MM.1S (cell line): ENCODE measurements around the gene KCNJ11.

Experiments used
- DNase-seq: peaks from one replicate; pipeline ENCODE4 v3.0.0-alpha.2; 2015
- H2AFZ ChIP-seq: fragments of 300-600 bp; sonication (generic); 2 replicates; pipeline ENCODE4 v1.6.0; 2016; ENCODE audit warnings: antibody characterized with exemption, low read length
- H3F3A ChIP-seq: fragments of 300-600 bp; sonication (generic); 2 replicates; pipeline ENCODE4 v1.6.1; 2016; ENCODE audit warnings: mild to moderate bottlenecking, antibody characterized with exemption, low read length, moderate library complexity, mixed read lengths; ENCODE audit not compliant: insufficient read depth
- H3K27ac ChIP-seq: fragments of 300-600 bp; sonication (generic); 2 replicates; pipeline ENCODE4 v1.5.1; 2016; ENCODE audit warnings: mild to moderate bottlenecking, low read length
- H3K27me3 ChIP-seq: fragments of 300-600 bp; sonication (generic); replicated peaks from 2 replicates; pipeline ENCODE4 v1.6.0; 2016; ENCODE audit warnings: low read length; ENCODE audit not compliant: insufficient read depth
- H3K36me3 ChIP-seq: fragments of 300-600 bp; sonication (generic); replicated peaks from 2 replicates; pipeline ENCODE4 v1.6.1; 2016; ENCODE audit warnings: mild to moderate bottlenecking, low read length, mixed read lengths; ENCODE audit not compliant: insufficient read depth
- H3K4me1 ChIP-seq: fragments of 300-600 bp; sonication (generic); 2 replicates; pipeline ENCODE4 v1.6.1; 2016; ENCODE audit warnings: low read length, mixed read lengths
- H3K4me2 ChIP-seq: fragments of 300-600 bp; sonication (generic); 2 replicates; pipeline ENCODE4 v1.6.0; 2016; ENCODE audit warnings: low read depth, low read length
- H3K4me3 ChIP-seq: fragments of 300-600 bp; sonication (generic); 2 replicates; pipeline ENCODE4 v1.5.1; 2016; ENCODE audit warnings: low read length, mixed read lengths
- H3K79me2 ChIP-seq: fragments of 300-600 bp; sonication (generic); 2 replicates; pipeline ENCODE4 v1.6.1; 2016; ENCODE audit warnings: mixed run types, low read length, mixed read lengths
- H3K9ac ChIP-seq: fragments of 300-600 bp; sonication (generic); 2 replicates; pipeline ENCODE4 v1.6.1; 2016; ENCODE audit warnings: low read length, mixed read lengths
- H3K9me2 ChIP-seq: fragments of 300-600 bp; sonication (generic); replicated peaks from 2 replicates; pipeline ENCODE4 v1.6.1; 2016; ENCODE audit warnings: mild to moderate bottlenecking, low read length, mixed read lengths; ENCODE audit not compliant: insufficient read depth
- H3K9me3 ChIP-seq: fragments of 300-600 bp; sonication (generic); replicated peaks from 2 replicates; pipeline ENCODE4 v1.6.1; 2016; ENCODE audit warnings: mild to moderate bottlenecking, low read length, mixed read lengths; ENCODE audit not compliant: insufficient read depth
- H4K20me1 ChIP-seq: fragments of 300-600 bp; sonication (generic); 2 replicates; pipeline ENCODE4 v1.6.1; 2016; ENCODE audit warnings: mild to moderate bottlenecking, low read length, moderate library complexity, mixed read lengths; ENCODE audit not compliant: insufficient read depth
- CTCF ChIP-seq: fragments of 300-600 bp; sonication (generic); IDR thresholded peaks from 2 replicates; pipeline ENCODE4 v1.5.1; 2016; ENCODE audit warnings: antibody characterized with exemption, low read length, mixed read lengths
- EZH2 ChIP-seq: fragments of 300-600 bp; sonication (generic); optimal IDR thresholded peaks from 2 replicates; pipeline ENCODE3; 2017; ENCODE audit warnings: low read depth, mild to moderate bottlenecking, antibody characterized with exemption, low read length, mixed read lengths
- EZH2phosphoT487 ChIP-seq: fragments of 300-600 bp; sonication (generic); IDR thresholded peaks from 2 replicates; pipeline ENCODE4 v1.6.1; 2018; ENCODE audit warnings: antibody characterized with exemption, low read length

The KCNJ11 gene

GRCh38 chr11:17385492-17385891, 3.0 kb downstream of the KCNJ11 start:
- H3K4me2 ChIP-seq = peak overlapping the region; percentile 86; the same call in 1 of the 2 replicates
- peaks cover 10% of the 10 kb centered on the region; the same call in 1 of the 2 replicates for H3F3A ChIP-seq
- no peak overlapping the region for H3K9ac ChIP-seq
- H3K36me3 ChIP-seq = no peaks in the 10 kb centered on the region
- no peaks in the 10 kb centered on the region for H3K9me3 ChIP-seq
- H3K27me3 ChIP-seq = no peaks in the 10 kb centered on the region
- H3K27ac ChIP-seq = no peak overlapping the region
- no peak overlapping the region for H3K4me3 ChIP-seq
- no peaks in the 10 kb centered on the region for H4K20me1 ChIP-seq
- H3K9me2 ChIP-seq = no peaks in the 10 kb centered on the region
- no peak for DNase-seq
- 0 out of 2 replicates have a peak, but pooled peaks cover 11% of the 10 kb centered on the region for H3K79me2 ChIP-seq
- no peak overlapping the region for H2AFZ ChIP-seq
- no peak for TF ChIP-seq CTCF
- no peak for TF ChIP-seq EZH2
- no peak for TF ChIP-seq EZH2phosphoT487
- H3K4me1 ChIP-seq = peaks cover 26% of the 10 kb centered on the region

GRCh38 chr11:17384002-17384511, 4.4 kb downstream of the KCNJ11 start:
- Histone ChIP-seq H3K9me3 (no peaks in the 10 kb centered on the region), H3K4me1 (peaks cover 18% of the 10 kb centered on the region), H3F3A (0 out of 2 replicates have a peak, but pooled peaks cover 3% of the 10 kb centered on the region), H2AFZ (no peak overlapping the region), H3K4me3 (no peak overlapping the region), H3K79me2 (0 out of 2 replicates have a peak, but pooled peaks cover 11% of the 10 kb centered on the region), H3K27ac (no peak overlapping the region), H3K9me2 (no peaks in the 10 kb centered on the region), H3K27me3 (no peaks in the 10 kb centered on the region), H3K36me3 (no peaks in the 10 kb centered on the region), H3K4me2 (no peak overlapping the region), H3K9ac (no peak overlapping the region), H4K20me1 (no peaks in the 10 kb centered on the region)
- peak; percentile 79 for DNase-seq
- TF ChIP-seq EZH2phosphoT487 (no peak), EZH2 (no peak), CTCF (peak; percentile 92)

GRCh38 chr11:17383461-17383860, 5.0 kb downstream of the KCNJ11 start:
- no peaks in the 10 kb centered on the region for H3K27me3 ChIP-seq
- no peak for DNase-seq
- no peak overlapping the region for H3K4me3 ChIP-seq
- no peaks in the 10 kb centered on the region for H3K36me3 ChIP-seq
- H3F3A ChIP-seq = 0 out of 2 replicates have a peak, but pooled peaks cover 3% of the 10 kb centered on the region
- H3K27ac ChIP-seq = no peak overlapping the region
- no peaks in the 10 kb centered on the region for H3K9me3 ChIP-seq
- no peak overlapping the region for H2AFZ ChIP-seq
- H3K79me2 ChIP-seq = 0 out of 2 replicates have a peak, but pooled peaks cover 11% of the 10 kb centered on the region
- H4K20me1 ChIP-seq = no peaks in the 10 kb centered on the region
- peaks cover 18% of the 10 kb centered on the region for H3K4me1 ChIP-seq
- no peaks in the 10 kb centered on the region for H3K9me2 ChIP-seq
- TF ChIP-seq EZH2phosphoT487 (no peak), CTCF (no peak), EZH2 (no peak)
- H3K9ac ChIP-seq = no peak overlapping the region
- no peak overlapping the region for H3K4me2 ChIP-seq
